Measurements from ENCODE around the gene NFASC.

Gene NFASC

DNA sequence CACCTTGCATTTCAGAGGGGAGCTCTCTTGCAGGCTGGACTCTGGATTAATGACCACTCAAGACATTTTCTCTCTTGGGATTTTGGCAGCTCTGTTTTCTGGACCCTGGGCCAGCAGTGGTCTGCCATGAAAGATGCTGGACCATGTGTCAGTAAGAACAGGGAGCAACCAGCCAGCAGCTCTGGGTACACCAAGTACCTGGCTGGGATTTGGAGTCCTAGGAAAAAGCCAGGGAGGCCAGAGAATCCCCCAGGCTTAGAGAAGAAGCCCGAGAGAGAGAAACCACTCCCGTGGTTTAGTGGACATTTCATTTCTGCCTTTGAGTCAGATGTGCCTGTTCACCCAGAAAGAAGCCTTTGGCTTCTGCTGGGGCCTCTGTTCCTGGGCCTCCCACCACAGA lies 2.5 kb downstream of the NFASC start (continued):
- no peak for TF ChIP-seq ZNF677 (tag by site-specific recombination; IDR thresholded peaks at IDR 0.05)
- TF ChIP-seq ZNF629 (tag by site-specific recombination; IDR thresholded peaks at IDR 0.05), result no peak
- no peak for TF ChIP-seq ZNF548 (tag by site-specific recombination; IDR thresholded peaks at IDR 0.05)

DNA sequence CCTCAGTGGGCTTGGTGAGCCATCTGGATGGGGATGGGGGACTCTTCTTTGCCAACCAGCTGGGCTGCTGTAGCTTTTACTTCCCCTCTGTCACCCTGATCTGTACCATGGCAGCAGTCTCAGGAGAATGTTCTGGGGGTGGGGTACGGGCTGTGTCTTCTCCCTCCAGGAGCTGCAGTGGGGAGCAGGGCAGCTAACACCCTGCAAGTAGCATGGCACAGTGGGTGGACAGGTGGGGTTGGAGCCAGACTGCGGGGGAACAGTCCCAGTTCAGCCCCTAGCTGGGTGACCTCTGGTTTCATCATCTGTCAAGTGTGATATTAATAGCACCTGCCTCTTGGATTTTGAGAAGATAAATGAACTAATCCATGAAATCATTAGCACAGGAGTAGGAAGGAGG lies 3.1 kb downstream of the NFASC start:
- Histone ChIP-seq H3K4me1 (ENCODE audit: control insufficient read depth, insufficient read depth, low read length) (no peaks in the 10 kb centered on the region), H3K36me3 (ENCODE audit: control insufficient read depth in 2 of 2, insufficient read depth in 1 of 2, low read length in 2 of 2) (no peaks in the 10 kb centered on the region), H3K4me3 (ENCODE audit: low read depth, low read length) (no peak overlapping the region), H3K27ac (ENCODE audit: extremely low read depth, low read depth, low read length) (no peak overlapping the region), H3K9me3 (ENCODE audit: control insufficient read depth, insufficient read depth, low read depth, low read length) (no peaks in the 10 kb centered on the region)
- ChIA-PET CTCF (no interaction called here), POLR2A (interaction anchor here (0.6 kb wide), 1 partner anchor 37 kb away, joined by 3 read pairs; no protein-coding TSS in a partner anchor)
- no peak for TF ChIP-seq ZNF23 (tag by site-specific recombination; IDR thresholded peaks at IDR 0.05; ENCODE audit: borderline replicate concordance)
- no peak for TF ChIP-seq GLI2 (tag by site-specific recombination; IDR thresholded peaks at IDR 0.05; ENCODE audit: borderline replicate concordance, low read depth)
- TF ChIP-seq, protein P1, sequence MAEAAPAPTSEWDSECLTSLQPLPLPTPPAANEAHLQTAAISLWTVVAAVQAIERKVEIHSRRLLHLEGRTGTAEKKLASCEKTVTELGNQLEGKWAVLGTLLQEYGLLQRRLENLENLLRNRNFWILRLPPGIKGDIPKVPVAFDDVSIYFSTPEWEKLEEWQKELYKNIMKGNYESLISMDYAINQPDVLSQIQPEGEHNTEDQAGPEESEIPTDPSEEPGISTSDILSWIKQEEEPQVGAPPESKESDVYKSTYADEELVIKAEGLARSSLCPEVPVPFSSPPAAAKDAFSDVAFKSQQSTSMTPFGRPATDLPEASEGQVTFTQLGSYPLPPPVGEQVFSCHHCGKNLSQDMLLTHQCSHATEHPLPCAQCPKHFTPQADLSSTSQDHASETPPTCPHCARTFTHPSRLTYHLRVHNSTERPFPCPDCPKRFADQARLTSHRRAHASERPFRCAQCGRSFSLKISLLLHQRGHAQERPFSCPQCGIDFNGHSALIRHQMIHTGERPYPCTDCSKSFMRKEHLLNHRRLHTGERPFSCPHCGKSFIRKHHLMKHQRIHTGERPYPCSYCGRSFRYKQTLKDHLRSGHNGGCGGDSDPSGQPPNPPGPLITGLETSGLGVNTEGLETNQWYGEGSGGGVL (tag by site-specific recombination; IDR thresholded peaks at IDR 0.05), result no peak
- TF ChIP-seq, protein P2, sequence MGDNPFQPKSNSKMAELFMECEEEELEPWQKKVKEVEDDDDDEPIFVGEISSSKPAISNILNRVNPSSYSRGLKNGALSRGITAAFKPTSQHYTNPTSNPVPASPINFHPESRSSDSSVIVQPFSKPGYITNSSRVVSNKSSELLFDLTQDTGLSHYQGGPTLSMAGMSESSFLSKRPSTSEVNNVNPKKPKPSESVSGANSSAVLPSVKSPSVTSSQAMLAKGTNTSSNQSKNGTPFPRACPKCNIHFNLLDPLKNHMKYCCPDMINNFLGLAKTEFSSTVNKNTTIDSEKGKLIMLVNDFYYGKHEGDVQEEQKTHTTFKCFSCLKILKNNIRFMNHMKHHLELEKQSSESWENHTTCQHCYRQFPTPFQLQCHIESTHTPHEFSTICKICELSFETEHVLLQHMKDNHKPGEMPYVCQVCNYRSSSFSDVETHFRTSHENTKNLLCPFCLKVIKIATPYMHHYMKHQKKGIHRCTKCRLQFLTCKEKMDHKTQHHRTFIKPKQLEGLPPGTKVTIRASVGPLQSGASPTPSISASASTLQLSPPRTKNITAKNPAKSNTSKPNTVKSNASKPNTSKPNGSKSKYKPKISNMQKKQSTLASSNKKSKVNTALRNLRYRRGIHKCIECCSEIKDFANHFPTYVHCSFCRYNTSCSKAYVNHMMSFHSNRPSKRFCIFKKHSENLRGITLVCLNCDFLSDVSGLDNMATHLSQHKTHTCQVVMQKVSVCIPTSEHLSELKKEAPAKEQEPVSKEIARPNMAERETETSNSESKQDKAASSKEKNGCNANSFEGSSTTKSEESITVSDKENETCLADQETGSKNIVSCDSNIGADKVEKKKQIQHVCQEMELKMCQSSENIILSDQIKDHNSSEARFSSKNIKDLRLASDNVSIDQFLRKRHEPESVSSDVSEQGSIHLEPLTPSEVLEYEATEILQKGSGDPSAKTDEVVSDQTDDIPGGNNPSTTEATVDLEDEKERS (tag by site-specific recombination; IDR thresholded peaks at IDR 0.05), result no peak
- no peak for TF ChIP-seq SP2 (tag by site-specific recombination; IDR thresholded peaks at IDR 0.05)
- TF ChIP-seq, protein P3, sequence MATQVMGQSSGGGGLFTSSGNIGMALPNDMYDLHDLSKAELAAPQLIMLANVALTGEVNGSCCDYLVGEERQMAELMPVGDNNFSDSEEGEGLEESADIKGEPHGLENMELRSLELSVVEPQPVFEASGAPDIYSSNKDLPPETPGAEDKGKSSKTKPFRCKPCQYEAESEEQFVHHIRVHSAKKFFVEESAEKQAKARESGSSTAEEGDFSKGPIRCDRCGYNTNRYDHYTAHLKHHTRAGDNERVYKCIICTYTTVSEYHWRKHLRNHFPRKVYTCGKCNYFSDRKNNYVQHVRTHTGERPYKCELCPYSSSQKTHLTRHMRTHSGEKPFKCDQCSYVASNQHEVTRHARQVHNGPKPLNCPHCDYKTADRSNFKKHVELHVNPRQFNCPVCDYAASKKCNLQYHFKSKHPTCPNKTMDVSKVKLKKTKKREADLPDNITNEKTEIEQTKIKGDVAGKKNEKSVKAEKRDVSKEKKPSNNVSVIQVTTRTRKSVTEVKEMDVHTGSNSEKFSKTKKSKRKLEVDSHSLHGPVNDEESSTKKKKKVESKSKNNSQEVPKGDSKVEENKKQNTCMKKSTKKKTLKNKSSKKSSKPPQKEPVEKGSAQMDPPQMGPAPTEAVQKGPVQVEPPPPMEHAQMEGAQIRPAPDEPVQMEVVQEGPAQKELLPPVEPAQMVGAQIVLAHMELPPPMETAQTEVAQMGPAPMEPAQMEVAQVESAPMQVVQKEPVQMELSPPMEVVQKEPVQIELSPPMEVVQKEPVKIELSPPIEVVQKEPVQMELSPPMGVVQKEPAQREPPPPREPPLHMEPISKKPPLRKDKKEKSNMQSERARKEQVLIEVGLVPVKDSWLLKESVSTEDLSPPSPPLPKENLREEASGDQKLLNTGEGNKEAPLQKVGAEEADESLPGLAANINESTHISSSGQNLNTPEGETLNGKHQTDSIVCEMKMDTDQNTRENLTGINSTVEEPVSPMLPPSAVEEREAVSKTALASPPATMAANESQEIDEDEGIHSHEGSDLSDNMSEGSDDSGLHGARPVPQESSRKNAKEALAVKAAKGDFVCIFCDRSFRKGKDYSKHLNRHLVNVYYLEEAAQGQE (tag by site-specific recombination; IDR thresholded peaks at IDR 0.05), result no peak
- no peak for TF ChIP-seq ZNF658 (tag by site-specific recombination; IDR thresholded peaks at IDR 0.05)
- no peak for TF ChIP-seq PRDM1 (tag by site-specific recombination; IDR thresholded peaks at IDR 0.05)
- TF ChIP-seq, protein P4, sequence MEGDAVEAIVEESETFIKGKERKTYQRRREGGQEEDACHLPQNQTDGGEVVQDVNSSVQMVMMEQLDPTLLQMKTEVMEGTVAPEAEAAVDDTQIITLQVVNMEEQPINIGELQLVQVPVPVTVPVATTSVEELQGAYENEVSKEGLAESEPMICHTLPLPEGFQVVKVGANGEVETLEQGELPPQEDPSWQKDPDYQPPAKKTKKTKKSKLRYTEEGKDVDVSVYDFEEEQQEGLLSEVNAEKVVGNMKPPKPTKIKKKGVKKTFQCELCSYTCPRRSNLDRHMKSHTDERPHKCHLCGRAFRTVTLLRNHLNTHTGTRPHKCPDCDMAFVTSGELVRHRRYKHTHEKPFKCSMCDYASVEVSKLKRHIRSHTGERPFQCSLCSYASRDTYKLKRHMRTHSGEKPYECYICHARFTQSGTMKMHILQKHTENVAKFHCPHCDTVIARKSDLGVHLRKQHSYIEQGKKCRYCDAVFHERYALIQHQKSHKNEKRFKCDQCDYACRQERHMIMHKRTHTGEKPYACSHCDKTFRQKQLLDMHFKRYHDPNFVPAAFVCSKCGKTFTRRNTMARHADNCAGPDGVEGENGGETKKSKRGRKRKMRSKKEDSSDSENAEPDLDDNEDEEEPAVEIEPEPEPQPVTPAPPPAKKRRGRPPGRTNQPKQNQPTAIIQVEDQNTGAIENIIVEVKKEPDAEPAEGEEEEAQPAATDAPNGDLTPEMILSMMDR (tag by site-specific recombination; IDR thresholded peaks at IDR 0.05), result no peak
- TF ChIP-seq FEZF1 (tag by site-specific recombination; IDR thresholded peaks at IDR 0.05), result no peak
- no peak for TF ChIP-seq ZNF138 (tag by site-specific recombination; IDR thresholded peaks at IDR 0.05; ENCODE audit: borderline replicate concordance)
- no peak for TF ChIP-seq ZNF223 (tag by site-specific recombination; IDR thresholded peaks at IDR 0.05)
- no peak for TF ChIP-seq ZFHX2 (tag by site-specific recombination; conservative IDR thresholded peaks at IDR 0.05)
- TF ChIP-seq ZNF555 (tag by site-specific recombination; conservative IDR thresholded peaks at IDR 0.05), result no peak
- TF ChIP-seq REPIN1 (tag by site-specific recombination; IDR thresholded peaks at IDR 0.05; ENCODE audit: low read depth), result no peak
- TF ChIP-seq ZNF585B (tag by site-specific recombination; IDR thresholded peaks at IDR 0.05), result no peak
- no peak for TF ChIP-seq ZNF544 (tag by site-specific recombination; IDR thresholded peaks at IDR 0.05)
